NCI-H446 treated with DMSO at 0.1 percent for 48 hours (cell line): ENCODE data around the gene MAGI2.
A peak's percentile ranks its signal among the peaks of the same experiment; 100 is the strongest.
"Not testable (repeated sequence)": the region's sequence is repeated elsewhere in the genome, so short reads cannot be mapped to it uniquely, and the experiment has no call there.

Experiments
- DNase-seq: peaks from one replicate; lab custom pipeline; 2025; lab: John Stamatoyannopoulos, UW

The MAGI2 gene

DNA sequence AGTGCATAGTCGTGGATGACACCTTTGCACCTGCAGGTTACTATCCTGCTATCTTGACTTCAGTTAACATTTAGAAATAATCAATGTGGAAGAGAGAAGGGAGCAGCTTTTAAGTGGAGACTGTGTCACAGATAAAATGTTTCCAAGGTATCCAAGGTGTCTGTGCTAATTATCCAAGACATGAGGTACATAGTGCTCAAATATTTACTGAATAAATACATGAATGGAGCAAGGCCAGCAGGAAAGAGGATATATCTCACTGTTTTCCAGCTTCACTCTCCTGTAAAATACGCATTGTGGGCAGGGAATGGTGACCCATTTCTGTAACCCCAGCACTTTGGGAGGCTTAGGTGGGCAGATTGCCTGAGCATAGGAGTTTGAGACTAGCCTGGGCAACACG lies 1102.5 kb downstream of the MAGI2 start:
- DNase-seq: no peak

DNA sequence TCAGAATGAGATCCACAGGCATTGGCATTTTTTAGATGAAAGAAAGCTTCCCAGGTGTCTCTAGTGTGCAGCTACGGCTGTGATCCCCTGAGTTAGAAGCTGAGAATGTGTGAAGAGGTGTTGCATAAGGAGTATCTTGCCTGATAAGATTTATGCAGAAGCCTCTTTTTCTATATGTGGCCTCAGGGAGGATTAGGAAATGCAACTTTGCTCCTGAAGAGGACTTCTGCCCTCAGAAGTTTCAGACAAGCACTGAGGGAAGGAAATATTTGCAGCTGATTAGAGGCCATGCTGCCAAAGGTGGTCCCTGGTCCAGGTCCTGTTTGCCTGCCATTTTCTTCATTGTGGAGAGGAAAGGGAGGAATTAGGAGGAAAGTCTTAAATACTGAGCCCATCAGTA lies 1103.1 kb downstream of the MAGI2 start:
- no peak for DNase-seq

DNA sequence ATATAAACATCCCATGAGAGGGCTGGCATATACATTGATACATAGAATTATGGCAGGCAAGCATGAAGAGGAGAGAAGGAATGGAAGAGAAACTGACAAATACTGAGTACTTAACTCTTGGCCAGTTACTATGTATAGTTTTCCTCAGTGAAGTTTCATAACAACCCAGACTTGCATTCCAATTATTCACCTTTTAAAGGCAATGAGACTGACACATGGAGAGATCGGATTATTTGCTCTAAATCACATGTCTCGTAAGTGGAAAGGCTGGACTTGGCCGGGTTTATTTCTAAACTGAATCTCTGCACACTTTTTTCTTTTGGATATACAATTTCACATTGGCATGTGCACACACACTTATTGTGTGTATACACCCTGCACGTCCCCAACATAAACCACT lies 1106.6 kb downstream of the MAGI2 start:
- DNase-seq: no peak

DNA sequence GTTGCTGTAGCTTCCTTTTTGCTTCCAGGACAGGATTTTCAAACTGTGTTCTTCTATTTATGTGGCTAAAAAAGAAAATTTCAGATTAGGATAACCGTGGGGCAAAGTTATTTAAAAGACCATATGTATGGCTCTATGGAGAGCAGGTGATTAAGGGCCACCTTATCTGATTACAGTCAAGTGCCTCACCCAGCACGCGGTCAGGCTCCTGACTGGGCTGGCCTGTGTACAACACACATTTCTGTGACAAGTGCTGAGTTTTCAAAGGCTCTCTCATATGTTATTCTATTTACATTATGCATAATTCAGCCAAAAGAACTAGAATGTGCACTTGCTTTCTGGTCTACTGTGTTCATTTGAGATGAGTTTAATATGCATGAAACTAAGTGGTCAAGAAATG lies 1107.5 kb downstream of the MAGI2 start:
- no peak for DNase-seq

DNA sequence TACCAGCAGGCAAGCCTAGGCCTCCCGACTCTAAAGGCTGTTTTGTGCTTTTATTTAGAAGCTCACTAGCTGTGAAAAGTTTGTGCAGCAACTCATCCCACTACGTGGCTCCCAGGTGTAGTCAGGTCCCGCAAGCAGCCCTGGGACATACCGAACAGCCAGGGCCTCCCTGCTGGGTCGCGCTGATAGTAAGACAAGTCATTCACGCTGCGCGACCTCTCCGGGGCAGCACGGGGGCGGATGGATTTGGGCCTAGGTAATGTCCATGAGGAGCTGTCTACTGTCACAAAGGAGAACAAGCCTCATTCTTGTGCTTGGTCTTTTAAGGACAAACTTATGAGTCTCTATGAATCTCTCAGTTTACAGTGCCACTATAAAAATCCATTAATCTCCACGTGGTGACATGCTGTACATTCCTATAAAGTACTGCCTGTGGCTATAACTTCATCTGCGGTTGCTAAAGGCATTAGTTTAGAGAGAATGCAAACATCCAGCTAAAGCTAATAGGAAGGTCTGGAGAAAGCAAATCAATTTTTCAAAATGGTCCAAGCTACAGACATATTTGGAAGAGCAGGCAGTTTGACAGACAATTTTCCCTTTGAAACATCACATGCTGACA lies 1108.1 kb downstream of the MAGI2 start:
- no peak for DNase-seq

DNA sequence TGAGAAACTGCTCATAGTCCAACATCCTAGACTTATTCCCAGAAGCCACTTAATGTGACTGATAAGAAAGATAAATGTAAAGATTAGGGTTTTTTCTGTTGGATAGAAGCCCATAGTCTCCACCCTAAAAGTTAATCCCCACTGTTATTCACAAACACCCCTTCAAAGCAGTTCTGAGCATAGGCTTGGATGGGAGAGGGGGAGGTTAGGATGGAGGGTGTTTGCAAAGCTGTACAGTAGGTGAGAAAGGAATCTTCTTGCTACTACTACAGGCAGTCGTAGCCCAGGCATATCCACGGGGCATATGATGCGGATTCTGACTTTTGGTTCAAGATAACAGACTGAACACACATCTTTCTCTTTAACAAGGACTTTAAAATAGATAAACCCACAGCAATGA lies 1119.0 kb downstream of the MAGI2 start:
- no peak for DNase-seq

DNA sequence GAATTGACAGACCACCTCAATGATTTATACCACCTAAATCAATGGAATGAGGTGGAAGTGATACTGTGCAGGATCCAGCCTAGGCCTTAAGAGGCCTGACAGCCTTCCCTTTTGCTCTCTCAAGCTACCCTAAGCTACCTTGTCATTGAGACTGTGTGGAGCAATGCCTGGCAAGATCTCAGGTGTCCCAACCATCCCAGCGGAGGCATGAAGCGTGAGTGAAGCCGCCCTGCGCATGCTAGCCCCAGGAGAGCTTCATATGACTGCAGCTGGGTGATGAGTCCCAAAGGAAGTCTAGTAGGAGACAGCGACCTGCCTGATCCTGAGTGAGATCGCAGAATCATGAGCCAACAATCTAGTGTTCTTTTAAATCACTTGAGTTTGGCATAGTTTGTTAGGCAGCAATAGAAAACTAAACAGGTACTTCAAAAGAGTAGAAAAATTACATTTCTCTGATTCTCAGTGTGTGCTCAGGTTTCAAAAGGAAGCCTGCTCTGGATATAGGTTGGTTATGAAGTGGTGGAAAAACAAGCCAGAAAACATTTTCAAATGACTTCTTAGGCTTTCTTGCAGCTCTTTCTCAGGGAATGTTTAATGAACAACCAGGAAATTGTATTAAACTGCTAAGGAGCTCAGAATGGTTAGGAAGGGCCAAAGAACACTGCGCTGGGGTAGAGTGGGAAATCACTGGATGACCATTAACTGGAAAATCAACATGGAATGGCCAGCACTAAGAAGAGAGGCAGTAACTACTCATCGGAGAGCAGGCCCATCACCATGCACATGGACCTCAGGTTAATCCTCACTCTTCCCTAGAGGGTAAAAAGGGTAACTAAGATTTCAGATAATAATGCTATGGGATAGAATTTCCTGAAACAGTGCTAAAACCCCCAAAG lies 1119.7 kb downstream of the MAGI2 start:
- no peak for DNase-seq

DNA sequence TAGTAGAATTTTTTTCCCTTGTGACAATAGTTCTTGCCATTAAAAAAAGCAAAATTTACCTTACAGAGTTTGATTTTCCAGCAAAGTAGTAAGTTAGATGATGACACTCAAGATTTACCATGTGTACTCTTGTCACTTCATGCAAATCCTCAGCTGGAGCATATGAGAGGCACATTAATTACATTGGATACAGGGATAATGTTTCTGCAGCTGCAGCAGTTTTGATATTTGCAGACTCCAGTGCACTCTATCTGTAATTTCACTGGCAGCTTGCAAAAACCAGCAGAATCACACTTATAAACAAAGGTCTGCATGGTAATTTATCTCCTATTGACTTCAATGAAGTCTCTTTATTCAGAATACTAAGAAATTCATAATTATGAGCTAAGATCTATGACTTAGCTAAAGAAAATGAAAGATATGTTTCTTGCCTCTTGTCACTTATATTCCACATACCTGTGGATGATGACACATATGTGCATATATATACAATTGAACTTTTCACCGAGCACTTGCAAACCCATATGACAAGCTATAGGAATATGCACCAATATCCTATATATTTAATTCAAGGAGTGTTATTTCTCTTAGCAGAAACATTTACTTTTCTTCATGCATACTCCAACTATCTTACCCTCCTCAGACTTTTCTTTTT lies 1124.3 kb downstream of the MAGI2 start:
- no peak for DNase-seq

DNA sequence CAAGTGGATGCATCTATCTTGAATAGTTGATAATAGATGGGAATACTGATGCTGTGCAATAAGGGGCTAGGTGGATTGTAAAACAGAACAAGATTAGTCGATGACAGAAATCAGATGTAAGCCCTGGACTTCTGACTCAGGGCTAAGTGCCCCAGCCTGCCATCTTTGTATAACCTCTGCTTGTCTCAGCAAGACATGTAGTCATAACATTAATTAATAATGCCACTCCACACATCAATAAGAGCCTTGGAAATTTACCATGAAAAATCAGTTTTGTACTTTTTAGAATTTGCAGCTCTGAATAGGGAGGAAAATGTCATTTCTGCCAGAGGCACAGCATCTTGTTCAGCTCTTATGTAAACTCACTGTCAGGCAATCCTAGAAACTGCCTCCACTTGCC lies 1125.7 kb downstream of the MAGI2 start:
- no peak for DNase-seq

DNA sequence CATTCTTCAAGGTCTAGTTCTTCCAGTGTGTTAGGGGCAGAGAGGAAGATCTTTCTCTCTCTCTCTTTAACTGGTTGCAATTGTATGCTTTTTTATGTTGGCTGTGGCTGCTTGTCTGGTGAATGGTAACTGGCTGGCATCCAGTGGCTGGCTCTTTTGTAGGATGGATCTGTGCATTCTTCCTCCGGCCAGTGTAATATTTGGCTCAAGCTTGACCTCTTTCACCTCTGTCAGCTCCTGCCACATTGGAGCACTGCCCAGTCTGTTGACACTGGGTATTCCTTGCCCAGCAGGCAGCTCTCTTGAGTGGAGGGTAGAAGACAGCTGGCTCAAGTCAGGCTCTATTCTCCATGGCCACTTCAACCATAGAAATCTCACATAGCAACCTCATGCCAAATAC lies 1126.6 kb downstream of the MAGI2 start:
- DNase-seq: peak; percentile 53

DNA sequence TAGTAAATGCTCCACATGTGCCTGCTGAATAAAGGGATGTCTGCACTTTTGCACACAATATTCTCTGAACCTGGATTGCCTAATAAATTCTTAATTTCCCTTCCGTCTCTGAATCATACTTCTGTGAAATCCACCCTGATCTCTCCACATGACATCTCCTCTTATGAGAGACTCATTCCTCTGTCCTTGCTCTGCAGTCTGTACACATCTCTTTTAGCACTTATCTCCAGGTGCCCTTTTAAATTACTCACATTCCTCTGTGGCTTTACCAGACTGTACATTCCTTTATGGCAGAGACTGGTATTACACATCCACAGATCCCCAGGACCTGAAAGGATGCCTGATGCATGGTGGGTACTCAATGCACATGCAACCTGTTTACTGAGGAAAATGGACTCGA lies 1127.3 kb downstream of the MAGI2 start:
- no peak for DNase-seq

DNA sequence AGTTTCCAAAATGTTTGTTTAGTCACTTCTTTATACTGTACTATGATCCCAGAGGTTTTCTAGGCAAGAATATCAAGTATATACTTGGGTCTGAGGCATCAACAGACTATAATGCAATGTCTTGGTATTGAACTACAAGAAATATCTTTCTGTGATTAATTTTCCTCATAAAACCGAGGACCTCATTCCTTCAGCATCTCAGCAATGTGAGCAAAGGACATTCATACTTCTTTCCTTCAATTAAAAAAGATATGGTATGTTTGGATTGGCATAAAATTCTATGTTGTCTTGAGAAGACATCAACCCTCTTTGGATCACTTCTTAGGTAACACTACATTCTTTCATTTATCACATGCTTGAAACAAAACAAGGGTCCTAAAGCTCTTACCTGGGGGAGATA lies 1130.3 kb downstream of the MAGI2 start:
- DNase-seq: no peak

DNA sequence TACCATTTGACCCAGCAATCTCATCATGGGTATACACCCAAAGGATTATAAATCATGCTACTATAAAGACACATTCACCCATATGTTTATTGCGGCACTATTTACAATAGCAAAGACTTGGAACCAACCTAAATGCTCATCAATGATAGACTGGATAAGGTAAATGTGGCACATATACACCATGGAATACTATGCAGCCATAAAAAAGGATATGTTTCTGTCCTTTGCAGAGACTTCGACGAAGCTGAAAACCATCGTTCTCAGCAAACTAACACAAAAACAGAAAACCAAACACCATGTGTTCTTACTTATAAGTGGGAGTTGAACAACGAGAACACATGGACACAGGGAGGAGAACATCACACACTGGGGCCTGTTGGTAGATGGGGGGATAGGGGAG lies 1131.2 kb downstream of the MAGI2 start:
- not testable (repeated sequence) for DNase-seq

DNA sequence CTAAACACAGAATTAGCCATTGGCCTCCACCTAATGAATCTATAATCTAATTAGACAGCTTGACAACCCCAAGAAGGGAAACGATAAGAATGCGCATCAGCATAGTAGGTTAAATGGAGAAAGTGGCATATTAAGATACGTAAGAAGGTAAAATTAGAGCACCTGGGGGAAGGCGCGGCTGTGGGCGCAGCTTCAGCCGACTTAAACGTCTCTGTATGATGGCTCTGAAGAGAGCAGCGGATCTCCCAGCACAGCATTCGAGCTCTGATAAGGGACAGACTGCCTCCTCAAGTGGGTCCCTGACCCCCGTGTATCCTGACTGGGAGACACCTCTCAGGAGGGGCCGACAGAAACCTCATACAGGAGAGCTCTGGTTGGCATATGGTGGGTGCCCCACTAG lies 1136.1 kb downstream of the MAGI2 start:
- no peak for DNase-seq

DNA sequence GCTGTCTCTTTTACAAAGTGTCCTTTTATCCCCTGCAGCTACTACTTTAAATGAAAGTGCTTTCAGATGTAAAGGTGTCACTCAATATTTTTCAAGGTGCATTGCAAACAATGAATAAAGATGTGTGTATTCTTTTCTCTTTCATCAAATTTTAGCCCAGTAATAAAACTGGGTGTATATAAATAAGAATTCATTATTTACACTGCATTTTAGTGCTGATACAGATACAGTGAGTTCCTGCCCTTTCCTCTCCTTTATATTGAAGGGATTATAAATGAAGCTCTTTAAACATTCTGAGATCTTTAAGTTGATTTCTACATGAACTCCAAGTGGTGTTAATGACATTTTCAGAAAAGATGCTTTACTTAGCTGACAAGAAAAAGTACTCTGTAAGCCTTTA lies 1137.4 kb downstream of the MAGI2 start:
- DNase-seq: no peak

DNA sequence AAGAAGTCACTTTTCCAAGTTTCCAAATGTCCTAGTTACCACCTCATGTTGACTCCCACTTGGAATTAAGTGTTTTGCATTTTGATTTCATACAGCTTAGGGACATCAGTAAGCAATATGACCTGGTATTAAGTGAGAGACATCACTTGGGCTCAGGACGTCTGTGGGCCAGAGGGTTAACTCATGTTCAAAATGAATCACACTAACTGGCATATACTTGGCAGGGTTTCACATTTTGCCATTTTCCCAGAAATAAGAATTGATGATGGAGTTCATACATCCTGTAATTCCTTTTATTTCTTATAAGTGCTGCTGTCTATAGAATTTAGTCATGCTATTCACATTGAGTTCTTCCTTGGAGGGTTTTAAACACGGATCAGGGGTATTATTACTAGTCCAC lies 1138.3 kb downstream of the MAGI2 start:
- no peak for DNase-seq

DNA sequence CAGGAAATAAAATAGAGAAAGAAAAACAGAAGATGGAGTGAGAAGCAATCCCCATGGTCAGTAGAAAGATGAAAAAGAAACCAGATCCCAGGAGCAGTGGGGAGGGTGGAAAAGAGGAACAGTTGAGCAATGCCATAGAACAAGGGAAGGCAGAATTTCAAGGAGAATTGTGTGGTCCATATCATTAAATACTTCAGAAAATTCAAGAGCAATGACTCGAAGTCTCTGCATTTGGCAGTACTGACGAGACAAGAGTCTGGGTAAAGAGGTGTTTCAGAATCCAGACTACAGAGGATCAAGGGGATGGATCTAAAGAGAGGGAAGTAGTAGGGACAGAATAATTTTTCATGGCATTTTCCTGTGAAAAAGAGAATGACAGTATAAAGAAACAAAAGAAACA lies 1142.3 kb downstream of the MAGI2 start:
- no peak for DNase-seq

DNA sequence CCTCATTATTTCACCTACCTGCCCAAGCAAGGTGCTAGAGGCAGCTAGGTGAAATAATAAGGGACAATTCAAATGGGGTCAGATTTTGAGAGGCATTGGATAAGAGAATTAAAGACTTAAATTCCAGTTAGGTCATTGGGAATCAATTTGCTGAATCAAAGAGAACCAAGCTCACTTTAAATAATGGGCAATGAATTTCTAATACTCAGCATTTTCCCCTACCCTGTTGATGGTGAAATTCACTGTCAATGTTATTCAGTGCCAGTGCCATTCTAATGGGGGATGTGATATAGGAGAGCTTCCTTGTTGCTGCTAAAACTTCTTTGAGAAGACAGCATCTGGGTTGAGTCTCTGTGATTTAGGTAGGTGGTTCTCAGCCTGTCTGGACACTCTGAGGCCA lies 1145.6 kb downstream of the MAGI2 start:
- DNase-seq: no peak

DNA sequence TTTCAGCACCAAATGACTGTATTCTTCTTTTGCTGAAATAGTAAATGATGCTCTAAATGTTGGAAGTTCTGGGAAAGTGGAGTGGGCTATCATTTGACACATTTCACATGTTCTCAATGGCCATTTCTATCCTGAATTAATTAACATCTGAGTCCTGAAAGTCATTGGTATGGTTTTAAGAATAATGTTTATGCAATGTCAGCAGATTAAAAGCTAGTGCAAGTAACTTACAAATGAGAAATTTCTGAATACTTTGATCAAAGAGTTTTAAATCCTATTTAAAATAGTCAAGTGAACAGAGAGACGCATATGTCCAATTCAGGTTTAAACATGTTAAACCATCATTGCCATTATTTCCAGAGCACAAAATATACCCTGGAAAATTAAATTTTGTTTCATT lies 1146.8 kb downstream of the MAGI2 start:
- no peak for DNase-seq

DNA sequence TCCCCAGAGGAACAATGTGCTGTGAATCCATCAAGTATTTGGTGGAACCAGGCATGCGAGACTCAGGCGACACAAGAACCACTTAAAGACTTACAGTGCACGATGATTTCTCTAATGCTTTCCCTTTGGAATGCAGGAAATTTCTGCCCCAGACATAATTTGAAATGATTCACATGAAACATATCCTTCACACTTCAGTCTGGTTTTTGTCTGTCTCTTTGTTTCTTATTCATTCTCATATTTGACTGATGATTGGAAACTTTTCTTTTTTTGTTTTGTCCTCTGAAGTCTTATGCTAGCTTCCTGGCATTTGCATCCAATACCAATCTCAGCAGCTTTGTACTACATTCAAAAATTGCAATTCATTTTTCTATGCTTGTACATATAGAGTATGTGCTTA lies 1152.1 kb downstream of the MAGI2 start:
- DNase-seq: no peak

DNA sequence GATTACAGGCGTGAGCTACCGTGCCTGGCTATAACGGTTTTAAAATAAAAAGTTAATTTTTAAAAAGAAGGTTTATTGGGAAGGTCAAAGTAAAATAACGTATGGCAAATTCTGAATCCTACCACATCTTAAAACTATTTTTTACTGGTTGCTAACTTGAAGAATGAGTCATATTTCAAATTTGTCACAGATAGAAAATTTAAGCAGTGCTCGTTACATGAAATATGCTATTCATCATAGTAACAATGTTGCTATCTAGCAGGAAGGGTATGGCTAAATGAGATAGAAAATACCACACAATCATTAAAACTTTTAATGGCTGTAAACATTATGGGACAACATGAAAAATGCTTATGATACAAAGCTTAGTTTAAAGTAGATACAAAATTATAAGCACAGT lies 1154.4 kb downstream of the MAGI2 start:
- DNase-seq: no peak

DNA sequence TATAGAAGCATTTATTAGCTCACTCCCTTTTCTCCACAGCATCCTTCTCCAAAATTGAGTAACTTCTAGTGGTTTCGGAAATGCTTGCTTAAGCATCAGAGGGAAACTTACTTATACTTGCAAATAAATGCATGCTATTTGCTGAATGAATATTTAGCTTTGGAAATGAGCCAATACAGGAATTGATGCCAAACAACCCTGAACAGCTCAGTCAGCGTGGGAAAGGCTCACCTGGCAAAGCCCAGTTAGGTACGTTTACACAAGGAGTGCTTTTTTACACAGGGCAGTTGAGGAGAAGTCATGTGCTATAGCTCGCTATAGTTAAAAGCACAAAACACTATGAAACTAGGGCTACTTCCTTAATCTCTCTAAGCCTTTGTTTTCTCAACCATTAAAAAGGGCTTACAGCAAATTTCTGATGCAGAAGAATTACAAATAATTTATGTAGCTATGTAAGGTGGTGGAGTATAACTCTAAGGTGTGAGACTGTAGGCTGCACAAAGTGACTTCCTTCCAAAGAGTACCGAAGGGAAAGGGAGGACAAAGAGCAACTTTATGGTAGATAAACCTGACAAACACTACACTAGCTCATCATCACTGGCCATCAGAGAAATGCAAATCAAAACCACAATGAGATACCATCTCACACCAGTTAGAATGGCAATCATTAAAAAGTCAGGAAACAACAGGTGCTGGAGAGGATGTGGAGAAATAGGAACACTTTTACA lies 1156.7 kb downstream of the MAGI2 start:
- no peak for DNase-seq
